Measurements from ENCODE around the gene CYP51A1. TPM values are rescaled to one million over a fixed set of nuclear protein-coding genes. Genes with fewer than 3 reads are reported as not detected.

The CYP51A1 gene
- total and polyA plus RNA-seq, 2 of the 13 experiments (the other 11 are each of a cell fraction or from before 2014, with no cell fraction given), result 15.4 to 260 TPM

GRCh38 chr7:92100534-92100933 lies 33.7 kb downstream of the CYP51A1 start:
- ATAC-seq, result no peak
- POLR2A ChIA-PET, result no interaction called here

GRCh38 chr7:92095380-92095779 lies 38.9 kb downstream of the CYP51A1 start:
- in situ Hi-C loops (cut with HindIII; ENCODE audit: extremely low pct_ligation_motif_present, low pct_unique_long_range_greater_than_20kb), result no loop called here
- Histone ChIP-seq H2AFZ (ENCODE audit: low read length) (no peak overlapping the region), H3K4me1 (ENCODE audit: insufficient read depth, low read length) (no peaks in the 10 kb centered on the region), H3K4me2 (ENCODE audit: low read depth, low read length) (no peak overlapping the region), H3K27me3 (ENCODE audit: control insufficient read depth in 1 of 2, insufficient read depth in 2 of 2, low read length in 2 of 2) (no peaks in the 10 kb centered on the region), H3K79me2 (ENCODE audit: insufficient read depth, low read length) (no peaks in the 10 kb centered on the region), H4K20me1 (ENCODE audit: insufficient read depth, low read length) (no peaks in the 10 kb centered on the region), H3K27ac (ENCODE audit: extremely low read length, insufficient read depth, low read length) (no peak overlapping the region), H3K36me3 (replicated peaks in 1 of 2; ENCODE audit: control insufficient read depth in 1 of 2, insufficient read depth in 2 of 2, low read length in 2 of 2) (peaks cover 20 to 48% of the 10 kb centered on the region in 2 experiments), H3K9ac (ENCODE audit: insufficient read depth, low read depth, low read length) (no peak overlapping the region), H3K9me3 (ENCODE audit: low read length) (no peaks in the 10 kb centered on the region), H3K4me3 (replicated peaks in 1 of 3; ENCODE audit: insufficient read depth in 1 of 3, low read depth in 2 of 3, low read length in 3 of 3) (no peak overlapping the region)
- no TSS peak for BruUV-seq (replicated peaks)
- DNase-seq (ENCODE audit: low spot score) (no peak), ATAC-seq (no peak), FAIRE-seq (no peak)
- CTCF ChIA-PET (ENCODE audit: low intra/inter-chr PET ratio, low total read pairs), result no interaction called here
- TF ChIP-seq NFE2L2 (IDR thresholded peaks at IDR 0.05; ENCODE audit: low read length) (no peak), ZFP36L2 (CRISPR knock-in tag; IDR thresholded peaks at IDR 0.05) (no peak), ZNF567 (CRISPR knock-in tag; IDR thresholded peaks at IDR 0.05; ENCODE audit: borderline replicate concordance) (no peak)
- POLR2A ChIA-PET, result no interaction called here
- intact Hi-C loops (cut with micrococcal nuclease; ENCODE audit: unreplicated experiment), result no loop called here
- 89% methylated on average over 1 of the region's 1 CpG for WGBS (ENCODE audit: low lambda C conversion rate)

More at GRCh38 chr7:92100534-92100933, 33.7 kb downstream of the CYP51A1 start:
- Histone ChIP-seq H3K4me3 (replicated peaks in 1 of 3; ENCODE audit: insufficient read depth in 1 of 3, low read depth in 2 of 3, low read length in 3 of 3) (no peak overlapping the region), H3K27ac (ENCODE audit: extremely low read length, insufficient read depth, low read length) (no peak overlapping the region), H3K9ac (ENCODE audit: insufficient read depth, low read depth, low read length) (no peak overlapping the region), H3K4me2 (ENCODE audit: low read depth, low read length) (no peak overlapping the region), H3K79me2 (ENCODE audit: insufficient read depth, low read length) (no peaks in the 10 kb centered on the region), H3K4me1 (ENCODE audit: insufficient read depth, low read length) (no peaks in the 10 kb centered on the region), H3K36me3 (replicated peaks in 1 of 2; ENCODE audit: control insufficient read depth in 1 of 2, insufficient read depth in 2 of 2, low read length in 2 of 2) (peaks cover 12 to 60% of the 10 kb centered on the region in 2 experiments), H3K9me3 (ENCODE audit: low read length) (no peaks in the 10 kb centered on the region), H2AFZ (ENCODE audit: low read length) (no peak overlapping the region), H4K20me1 (ENCODE audit: insufficient read depth, low read length) (no peaks in the 10 kb centered on the region), H3K27me3 (ENCODE audit: control insufficient read depth in 1 of 2, insufficient read depth in 2 of 2, low read length in 2 of 2) (no peaks in the 10 kb centered on the region)
- intact Hi-C loops (cut with micrococcal nuclease; ENCODE audit: unreplicated experiment) (no loop called here), in situ Hi-C loops (cut with HindIII; ENCODE audit: extremely low pct_ligation_motif_present, low pct_unique_long_range_greater_than_20kb) (no loop called here)
- TF ChIP-seq FOXM1 (CRISPR knock-in tag; IDR thresholded peaks at IDR 0.05) (no peak), HINFP (CRISPR knock-in tag; IDR thresholded peaks at IDR 0.05; ENCODE audit: low read depth) (no peak)
- WGBS (ENCODE audit: low lambda C conversion rate), result 97% methylated on average over 1 of the region's 1 CpG
- DNase-seq (ENCODE audit: low spot score), result no peak
- CTCF ChIA-PET (ENCODE audit: low intra/inter-chr PET ratio, low total read pairs), result no interaction called here
- no peak for FAIRE-seq
- BruUV-seq (replicated peaks), result no TSS peak

Data from HepG2 (cell line).